Mesendoderm (in vitro differentiated cells): ENCODE measurements around the gene RASGRF1.

Source experiments
- DNase-seq: peaks from one replicate; pipeline ENCODE4 v3.0.0; 2013
- H2AK5ac ChIP-seq: 2 replicates; pipeline ENCODE4 v1.6.1; 2013; ENCODE audit warnings: low read length, inconsistent platforms
- H2BK120ac ChIP-seq: 2 replicates; pipeline ENCODE4 v1.6.1; 2013; ENCODE audit warnings: low read depth, mild to moderate bottlenecking, low read length, moderate library complexity, mixed read lengths
- H2BK15ac ChIP-seq: replicated peaks from 2 replicates; pipeline ENCODE4 v1.6.1; 2013; ENCODE audit warnings: low read depth, mild to moderate bottlenecking, moderate library complexity
- H2BK5ac ChIP-seq: 2 replicates; pipeline ENCODE4 v1.6.1; 2013; ENCODE audit warnings: low read length, inconsistent platforms
- H3K18ac ChIP-seq: 2 replicates; pipeline ENCODE4 v1.6.1; 2013; ENCODE audit warnings: mild to moderate bottlenecking, low read length, mixed read lengths
- H3K23ac ChIP-seq: one replicate; pipeline ENCODE4 v1.6.1; 2013; ENCODE audit warnings: low read length
- H3K27ac ChIP-seq: 2 replicates; pipeline ENCODE4 v1.5.1; 2013; ENCODE audit warnings: low read depth, mild to moderate bottlenecking, inconsistent platforms, low read length, moderate library complexity
- H3K27me3 ChIP-seq: 2 replicates; pipeline ENCODE4 v1.6.1; 2013; ENCODE audit warnings: low read length, control low read depth, mild to moderate bottlenecking, inconsistent platforms; ENCODE audit not compliant: insufficient read depth, poor library complexity
- H3K36me3 ChIP-seq: 2 replicates; pipeline ENCODE4 v1.6.1; 2013; ENCODE audit warnings: low read length, inconsistent platforms; ENCODE audit not compliant: control insufficient read depth, insufficient read depth
- H3K4ac ChIP-seq: one replicate; pipeline ENCODE4 v1.6.1; 2013; ENCODE audit warnings: low read depth, mild to moderate bottlenecking, low read length, moderate library complexity
- H3K4me1 ChIP-seq: 2 replicates; pipeline ENCODE4 v1.6.1; 2013; ENCODE audit warnings: low read depth, low read length, inconsistent platforms; ENCODE audit not compliant: control insufficient read depth
- H3K4me2 ChIP-seq: 2 replicates; pipeline ENCODE4 v1.6.1; 2013; ENCODE audit warnings: low read length
- H3K4me3 ChIP-seq: 2 replicates; pipeline ENCODE4 v1.5.1; 2013; ENCODE audit warnings: mild to moderate bottlenecking, low read length
- H3K56ac ChIP-seq: one replicate; pipeline ENCODE4 v1.6.1; 2013; ENCODE audit warnings: low read length
- H3K79me1 ChIP-seq: 2 replicates; pipeline ENCODE4 v1.6.1; 2013; ENCODE audit warnings: low read length, inconsistent platforms
- H3K79me2 ChIP-seq: 2 replicates; pipeline ENCODE4 v1.6.1; 2013; ENCODE audit warnings: mild to moderate bottlenecking, low read length; ENCODE audit not compliant: control insufficient read depth, insufficient read depth
- H3K9ac ChIP-seq: 2 replicates; pipeline ENCODE4 v1.6.1; 2013; ENCODE audit warnings: low read length, inconsistent platforms
- H4K5ac ChIP-seq: one replicate; pipeline ENCODE4 v1.6.1; 2013; ENCODE audit warnings: low read length
- H4K8ac ChIP-seq: one replicate; pipeline ENCODE4 v1.6.1; 2013; ENCODE audit warnings: low read depth, mild to moderate bottlenecking, control low read depth, low read length, moderate library complexity
- WGBS: extraction: QIAGEN DNeasy Blood & Tissue Kit; methylation state at CpG from one replicate; pipeline ENCODE4 v1.1.7; 2013; ENCODE audit warnings: low lambda C conversion rate, missing lambda C conversion rate; ENCODE audit not compliant: insufficient coverage; ENCODE audit errors: extremely low coverage; 5-methylcytosine and 5-hydroxymethylcytosine counted together

RASGRF1 gene

DNA sequence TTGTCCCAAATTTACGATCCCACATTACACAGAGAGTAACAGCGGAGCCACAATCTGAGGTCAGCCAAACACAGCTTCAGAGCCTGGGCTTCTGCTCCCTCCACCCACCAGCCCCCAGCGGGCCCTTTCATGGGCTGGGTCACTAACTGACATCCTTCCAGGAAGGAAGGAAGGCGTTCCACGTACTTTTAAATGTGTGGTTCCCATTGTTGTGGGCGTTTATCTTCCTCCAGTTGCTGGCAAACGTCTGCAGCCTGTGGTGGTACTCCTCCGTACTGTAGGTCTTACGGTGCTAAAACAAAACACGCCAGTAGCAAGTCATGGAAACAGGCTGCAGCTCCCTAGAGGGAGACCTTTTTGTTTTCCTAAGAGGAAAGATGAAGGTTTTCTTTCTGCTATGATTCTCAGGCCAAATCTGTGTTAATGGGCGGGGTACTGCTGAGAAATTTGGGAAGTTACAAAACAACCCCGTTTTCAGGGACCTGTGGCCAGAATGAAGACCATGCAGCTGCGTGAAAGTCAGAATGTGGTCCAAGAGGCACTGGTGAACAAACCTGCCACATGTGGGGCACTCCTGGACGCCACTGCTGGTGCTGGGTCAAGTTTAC lies 153.3 kb downstream of the RASGRF1 start:
- no peak overlapping the region for H2AK5ac ChIP-seq
- H3K27me3 ChIP-seq: no peaks in the 10 kb centered on the region
- no peak overlapping the region for H3K4me2 ChIP-seq
- no peak overlapping the region for H4K5ac ChIP-seq
- H3K79me1 ChIP-seq: no peaks in the 10 kb centered on the region
- no peak overlapping the region for H3K23ac ChIP-seq
- H3K9ac ChIP-seq: no peak overlapping the region
- no peak for DNase-seq
- H2BK120ac ChIP-seq: no peak overlapping the region
- no peak overlapping the region for H2BK5ac ChIP-seq
- H3K36me3 ChIP-seq: no peaks in the 10 kb centered on the region
- no peak overlapping the region for H4K8ac ChIP-seq
- no peak overlapping the region for H3K18ac ChIP-seq
- H2BK15ac ChIP-seq: no peak overlapping the region
- H3K56ac ChIP-seq: no peak overlapping the region
- H3K79me2 ChIP-seq: no peaks in the 10 kb centered on the region
- no CpG with 5 or more reads among the region's 14 CpGs for WGBS
- no peak overlapping the region for H3K4me3 ChIP-seq
- no peak overlapping the region for H3K4ac ChIP-seq
- H3K27ac ChIP-seq: no peak overlapping the region
- H3K4me1 ChIP-seq: no peaks in the 10 kb centered on the region

DNA sequence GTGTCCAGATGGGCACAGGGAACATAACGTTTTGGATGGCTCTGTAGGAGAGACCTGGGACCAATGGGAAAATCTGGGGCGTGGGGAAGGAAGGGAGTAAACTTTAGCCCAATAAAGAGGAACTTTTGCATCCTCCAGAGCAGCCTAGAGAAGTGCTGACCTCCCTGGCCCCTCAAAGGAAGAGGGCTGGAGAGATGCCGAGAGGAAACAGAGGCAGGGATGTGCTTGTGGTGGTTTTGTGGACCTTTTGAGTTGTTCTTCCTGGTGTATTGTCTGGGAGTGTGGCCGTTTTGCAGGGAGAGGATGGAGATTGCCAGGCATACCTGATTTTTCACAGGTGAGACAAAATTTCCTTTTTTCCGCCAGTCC lies 155.9 kb downstream of the RASGRF1 start:
- no CpG with 5 or more reads among the region's 5 CpGs for WGBS
- no peak overlapping the region for H2BK15ac ChIP-seq
- no peak overlapping the region for H3K23ac ChIP-seq
- no peak overlapping the region for H4K8ac ChIP-seq
- H3K56ac ChIP-seq: no peak overlapping the region
- no peaks in the 10 kb centered on the region for H3K27me3 ChIP-seq
- no peak overlapping the region for H3K18ac ChIP-seq
- no peak overlapping the region for H3K4me2 ChIP-seq
- H3K79me1 ChIP-seq: no peaks in the 10 kb centered on the region
- no peaks in the 10 kb centered on the region for H3K36me3 ChIP-seq
- no peak overlapping the region for H4K5ac ChIP-seq
- DNase-seq: no peak
- H2BK120ac ChIP-seq: no peak overlapping the region
- H3K9ac ChIP-seq: no peak overlapping the region
- no peak overlapping the region for H2AK5ac ChIP-seq
- no peak overlapping the region for H3K4me3 ChIP-seq
- no peaks in the 10 kb centered on the region for H3K4me1 ChIP-seq
- no peak overlapping the region for H3K27ac ChIP-seq
- no peaks in the 10 kb centered on the region for H3K79me2 ChIP-seq
- no peak overlapping the region for H2BK5ac ChIP-seq
- no peak overlapping the region for H3K4ac ChIP-seq

DNA sequence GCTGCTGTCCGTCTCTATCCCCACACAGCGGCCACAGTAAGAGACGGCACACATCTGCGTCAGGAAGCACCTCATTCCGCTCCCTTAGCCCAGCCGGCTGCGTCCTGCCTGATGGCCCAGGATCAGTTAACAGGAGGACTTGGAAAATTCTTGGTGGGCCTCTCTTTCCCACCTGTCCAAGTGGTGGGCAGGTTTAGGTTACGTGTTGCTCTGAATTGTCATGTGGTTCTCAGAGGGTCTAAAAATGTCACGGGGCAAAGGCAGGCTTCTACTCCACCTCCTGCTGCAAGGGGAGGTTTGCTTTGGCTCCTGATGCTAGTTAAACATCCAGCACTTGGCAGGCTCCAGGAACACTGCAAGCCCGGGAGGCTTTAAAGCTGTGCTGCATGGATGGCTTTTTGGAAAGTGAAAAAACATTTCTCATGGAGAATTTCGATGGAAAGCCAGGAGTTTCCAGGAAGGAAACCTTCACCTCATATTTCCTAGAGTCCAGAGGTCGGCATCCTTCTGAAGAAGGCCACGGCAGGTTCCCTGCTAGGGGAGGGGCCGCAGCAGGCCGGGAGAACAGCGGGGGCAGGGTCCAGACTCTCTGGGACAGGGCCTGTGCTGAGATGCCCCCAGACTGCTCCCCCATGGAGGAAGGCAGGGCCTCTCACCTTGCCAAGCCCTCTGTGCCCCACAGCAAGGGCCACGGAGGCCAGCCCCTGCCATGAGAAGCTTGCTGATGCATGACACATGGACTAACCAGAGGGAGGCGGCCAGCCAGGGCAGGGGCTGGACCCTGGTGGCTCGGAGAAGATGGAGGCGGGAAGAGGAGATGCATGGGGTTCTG lies 156.5 kb downstream of the RASGRF1 start:
- Histone ChIP-seq H2BK5ac (no peak overlapping the region), H3K4ac (no peak overlapping the region), H3K4me1 (no peaks in the 10 kb centered on the region), H2BK15ac (no peak overlapping the region), H3K79me1 (no peaks in the 10 kb centered on the region), H3K27me3 (no peaks in the 10 kb centered on the region), H4K5ac (no peak overlapping the region), H4K8ac (no peak overlapping the region), H3K18ac (no peak overlapping the region), H3K36me3 (no peaks in the 10 kb centered on the region), H3K4me2 (no peak overlapping the region), H3K56ac (no peak overlapping the region), H2BK120ac (no peak overlapping the region), H3K27ac (no peak overlapping the region), H3K4me3 (no peak overlapping the region), H3K23ac (no peak overlapping the region), H3K9ac (no peak overlapping the region), H2AK5ac (no peak overlapping the region), H3K79me2 (no peaks in the 10 kb centered on the region)
- no CpG with 5 or more reads among the region's 20 CpGs for WGBS
- DNase-seq: no peak

DNA sequence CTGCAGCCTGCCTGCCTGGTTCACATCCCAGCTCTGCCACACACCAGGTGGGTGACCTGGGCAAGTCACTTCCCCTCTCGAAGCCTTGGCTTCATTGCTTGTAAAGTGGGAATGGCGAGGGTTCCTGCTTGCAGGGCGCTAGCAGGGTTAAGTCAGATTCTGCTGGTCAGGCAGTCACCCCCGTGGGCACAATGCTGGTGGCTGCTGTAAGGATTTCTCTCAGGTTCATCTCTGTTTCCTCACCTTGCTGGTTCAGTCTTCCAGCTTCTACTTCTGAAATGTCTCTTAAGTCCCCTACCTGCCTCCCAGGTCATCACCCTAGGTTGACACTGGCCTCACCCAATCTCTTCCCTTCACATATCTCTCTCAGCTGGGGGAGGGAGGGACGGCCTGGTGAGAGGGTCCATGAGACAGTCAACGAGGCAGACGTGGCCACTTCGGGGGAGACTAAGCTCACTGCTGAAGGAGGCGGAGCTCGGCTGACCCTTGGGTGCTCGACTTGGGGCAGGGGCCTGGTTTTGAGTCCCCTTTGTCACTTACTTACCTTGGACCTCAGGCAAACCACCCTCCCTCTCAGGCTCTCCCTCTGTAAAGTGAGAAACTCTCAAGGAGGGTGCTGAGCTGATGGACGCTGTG lies 157.3 kb downstream of the RASGRF1 start:
- Histone ChIP-seq H3K27ac (no peak overlapping the region), H3K79me1 (no peaks in the 10 kb centered on the region), H3K4ac (no peak overlapping the region), H3K4me3 (no peak overlapping the region), H2BK120ac (no peak overlapping the region), H3K4me1 (no peaks in the 10 kb centered on the region), H2AK5ac (no peak overlapping the region), H3K36me3 (no peaks in the 10 kb centered on the region), H3K18ac (no peak overlapping the region), H3K79me2 (no peaks in the 10 kb centered on the region), H2BK15ac (no peak overlapping the region), H3K56ac (no peak overlapping the region), H3K27me3 (no peaks in the 10 kb centered on the region), H4K8ac (no peak overlapping the region), H2BK5ac (no peak overlapping the region), H3K23ac (no peak overlapping the region), H3K9ac (no peak overlapping the region), H4K5ac (no peak overlapping the region), H3K4me2 (no peak overlapping the region)
- DNase-seq: no peak
- no CpG with 5 or more reads among the region's 12 CpGs for WGBS

DNA sequence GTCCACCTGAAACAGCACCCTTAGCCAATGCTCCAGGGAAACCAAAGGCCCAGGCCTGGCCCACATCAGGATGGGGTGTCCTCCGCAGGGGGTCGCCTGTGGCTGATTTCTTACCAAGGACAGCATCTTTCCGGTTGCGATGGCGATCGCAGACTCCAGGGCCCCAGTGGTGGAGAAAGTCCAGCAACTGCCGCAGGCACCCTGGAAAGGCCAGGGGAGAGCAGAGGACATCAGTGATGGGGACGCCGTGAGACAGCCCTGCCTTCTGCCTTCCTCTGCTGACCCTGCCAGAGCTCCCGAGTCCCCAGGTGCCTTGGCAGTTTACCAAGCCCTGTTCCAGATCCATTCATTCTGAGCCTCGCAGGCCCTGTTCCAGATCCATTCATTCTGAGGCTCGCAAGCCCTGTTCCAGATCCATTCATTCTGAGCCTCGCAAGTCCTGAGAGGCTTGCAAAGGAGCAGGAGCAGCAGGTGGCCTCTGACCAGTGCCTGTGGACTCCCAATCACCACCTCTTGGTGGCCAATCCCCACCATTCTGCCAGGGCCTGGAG lies 158.2 kb downstream of the RASGRF1 start:
- no CpG with 5 or more reads among the region's 13 CpGs for WGBS
- H2AK5ac ChIP-seq: no peak overlapping the region
- no peaks in the 10 kb centered on the region for H3K36me3 ChIP-seq
- no peak overlapping the region for H3K27ac ChIP-seq
- H3K4me1 ChIP-seq: no peaks in the 10 kb centered on the region
- H3K18ac ChIP-seq: no peak overlapping the region
- no peak overlapping the region for H2BK120ac ChIP-seq
- no peaks in the 10 kb centered on the region for H3K79me1 ChIP-seq
- no peaks in the 10 kb centered on the region for H3K27me3 ChIP-seq
- no peak overlapping the region for H3K4me2 ChIP-seq
- H3K23ac ChIP-seq: no peak overlapping the region
- H3K4me3 ChIP-seq: no peak overlapping the region
- H2BK15ac ChIP-seq: no peak overlapping the region
- H3K9ac ChIP-seq: no peak overlapping the region
- H4K8ac ChIP-seq: no peak overlapping the region
- H2BK5ac ChIP-seq: no peak overlapping the region
- no peak overlapping the region for H4K5ac ChIP-seq
- no peaks in the 10 kb centered on the region for H3K79me2 ChIP-seq
- H3K56ac ChIP-seq: no peak overlapping the region
- no peak for DNase-seq
- H3K4ac ChIP-seq: no peak overlapping the region
